Subcutaneous abdominal adipose tissue (tissue), 5 donors: Measurements from ENCODE around the gene CPLANE2.

Experiments used
- H3K27ac ChIP-seq: one replicate; pipeline ENCODE4 v1.7.0; 2013; ENCODE audit warnings: low read depth, mild to moderate bottlenecking, inconsistent platforms, low read length, moderate library complexity
- H3K27me3 ChIP-seq, 5 donors: one replicate each; pipeline ENCODE4 v1.7.0; 2013; ENCODE audit warnings: low read length in 5 of 5, inconsistent platforms in 1 of 5; ENCODE audit not compliant: control insufficient read depth in 5 of 5, insufficient read depth in 4 of 5
- H3K36me3 ChIP-seq, 5 donors: one replicate each; pipeline ENCODE4 v1.7.0; 2013; ENCODE audit warnings: low read length in 5 of 5; ENCODE audit not compliant: control insufficient read depth in 5 of 5, insufficient read depth in 5 of 5
- H3K4me1 ChIP-seq, 5 donors: one replicate each; pipeline ENCODE4 v1.7.0; 2013; ENCODE audit warnings: low read length in 5 of 5, mild to moderate bottlenecking in 3 of 5, moderate library complexity in 1 of 5; ENCODE audit not compliant: control insufficient read depth in 5 of 5, insufficient read depth in 5 of 5
- H3K4me3 ChIP-seq, 5 donors: one replicate each; pipeline ENCODE4 v1.7.0; 2013; ENCODE audit warnings: low read length in 5 of 5, low read depth in 1 of 5
- H3K9ac ChIP-seq, 5 donors: one replicate each; pipeline ENCODE4 v1.7.0; 2013; ENCODE audit warnings: low read length in 5 of 5, mild to moderate bottlenecking in 4 of 5, moderate library complexity in 3 of 5
- H3K9me3 ChIP-seq, 5 donors: one replicate each; pipeline ENCODE4 v1.7.0; 2013; ENCODE audit warnings: low read length in 5 of 5; ENCODE audit not compliant: control insufficient read depth in 5 of 5
- donor health status: healthy.
- donor health status: healthy.
- donor health status: healthy.
- donor health status: healthy.
- donor health status: healthy.

CPLANE2 gene

GRCh38 chr1:16236511-16237342 is at the start of gene CPLANE2:
Gene CPLANE2, minus strand, starts transcription at chr1:16237183. Its CDS starts 441 bp downstream, at chr1:16236742.
- Histone ChIP-seq H3K4me1 (peaks cover 0 to 18% (median 16%) of the 10 kb centered on the region in 5 donors), H3K36me3 (peaks cover 0 to 13% (median 0%) of the 10 kb centered on the region in 5 donors), H3K27ac (peak within 1 kb of the TSS; percentile 41), H3K27me3 (no peaks in the 10 kb centered on the region), H3K9ac (peak within 1 kb of the TSS; percentile 52 to 82 (median 78)), H3K9me3 (no peaks in the 10 kb centered on the region), H3K4me3 (peak within 1 kb of the TSS; percentile 70 to 80 (median 74))

GRCh38 chr1:16286122-16286521 is 49.1 kb upstream of the CPLANE2 start:
- no peak overlapping the region for H3K9ac ChIP-seq
- H3K27me3 ChIP-seq = no peaks in the 10 kb centered on the region
- peaks cover 3 to 26% (median 5%) of the 10 kb centered on the region in 5 donors for H3K36me3 ChIP-seq
- H3K9me3 ChIP-seq = no peaks in the 10 kb centered on the region
- H3K27ac ChIP-seq = no peak overlapping the region
- H3K4me3 ChIP-seq = no peak overlapping the region
- H3K4me1 ChIP-seq = peaks cover 0 to 6% (median 0%) of the 10 kb centered on the region in 5 donors

GRCh38 chr1:16281765-16282164 is 44.8 kb upstream of the CPLANE2 start:
- Histone ChIP-seq H3K4me3 (no peak overlapping the region), H3K27ac (no peak overlapping the region), H3K9ac (no peak overlapping the region), H3K9me3 (no peaks in the 10 kb centered on the region), H3K36me3 (peaks cover 3 to 13% (median 4%) of the 10 kb centered on the region in 5 donors), H3K4me1 (peaks cover 0 to 11% (median 5%) of the 10 kb centered on the region in 5 donors), H3K27me3 (no peaks in the 10 kb centered on the region)

GRCh38 chr1:16279186-16279585 is 42.2 kb upstream of the CPLANE2 start:
- Histone ChIP-seq H3K4me3 (no peak overlapping the region), H3K9me3 (no peaks in the 10 kb centered on the region), H3K36me3 (peaks cover 0 to 7% (median 0%) of the 10 kb centered on the region in 5 donors), H3K27me3 (no peaks in the 10 kb centered on the region), H3K4me1 (peaks cover 0 to 11% (median 5%) of the 10 kb centered on the region in 5 donors), H3K9ac (no peak overlapping the region), H3K27ac (no peak overlapping the region)

GRCh38 chr1:16276302-16277030 is 39.5 kb upstream of the CPLANE2 start:
- Histone ChIP-seq H3K27ac (no peak overlapping the region), H3K9ac (no peak overlapping the region), H3K4me3 (no peak overlapping the region), H3K4me1 (peaks cover 0 to 11% (median 5%) of the 10 kb centered on the region in 5 donors), H3K36me3 (peaks cover 0 to 5% (median 0%) of the 10 kb centered on the region in 5 donors), H3K9me3 (no peaks in the 10 kb centered on the region), H3K27me3 (no peaks in the 10 kb centered on the region)

GRCh38 chr1:16275591-16275990 is 38.6 kb upstream of the CPLANE2 start:
- Histone ChIP-seq H3K4me3 (no peak overlapping the region), H3K27me3 (no peaks in the 10 kb centered on the region), H3K36me3 (peaks cover 0 to 5% (median 3%) of the 10 kb centered on the region in 5 donors), H3K9ac (no peak overlapping the region), H3K4me1 (peaks cover 0 to 11% (median 5%) of the 10 kb centered on the region in 5 donors), H3K27ac (no peak overlapping the region), H3K9me3 (no peaks in the 10 kb centered on the region)

- Histone ChIP-seq H3K27ac (no peak overlapping the region), H3K4me3 (no peak overlapping the region), H3K4me1 (peaks cover 0 to 24% (median 10%) of the 10 kb centered on the region in 5 donors), H3K36me3 (peaks cover 0 to 3% (median 0%) of the 10 kb centered on the region in 5 donors), H3K9me3 (no peaks in the 10 kb centered on the region), H3K9ac (no peak overlapping the region), H3K27me3 (no peaks in the 10 kb centered on the region)
Measured at GRCh38 chr1:16267690-16268180, 30.8 kb upstream of the CPLANE2 start.

- peaks cover 0 to 24% (median 10%) of the 10 kb centered on the region in 5 donors for H3K4me1 ChIP-seq
- H3K27ac ChIP-seq = no peak overlapping the region
- peak overlapping the region in 1 of 5 donors; percentile 32 for H3K9ac ChIP-seq
- H3K9me3 ChIP-seq = no peaks in the 10 kb centered on the region
- H3K27me3 ChIP-seq = no peaks in the 10 kb centered on the region
- peaks cover 0 to 3% (median 0%) of the 10 kb centered on the region in 5 donors for H3K36me3 ChIP-seq
- H3K4me3 ChIP-seq = no peak overlapping the region
Measured at GRCh38 chr1:16266411-16267118, 29.6 kb upstream of the CPLANE2 start.

- Histone ChIP-seq H3K27me3 (no peaks in the 10 kb centered on the region), H3K9me3 (no peaks in the 10 kb centered on the region), H3K36me3 (no peaks in the 10 kb centered on the region), H3K4me1 (peaks cover 0 to 10% (median 9%) of the 10 kb centered on the region in 5 donors), H3K27ac (no peak overlapping the region), H3K4me3 (no peak overlapping the region), H3K9ac (no peak overlapping the region)
Measured at GRCh38 chr1:16262067-16262466, 25.1 kb upstream of the CPLANE2 start.
